Neural crest cell (in vitro differentiated cells): ENCODE results near the gene RRP8. TPM values are rescaled to one million over a fixed set of nuclear protein-coding genes. Genes with fewer than 3 reads are reported as not detected.

Source experiments
- DNase-seq: peaks from one replicate; pipeline ENCODE4 v3.0.0; 2021; ENCODE audit warnings: low read depth, mixed read lengths, low spot score
- H3K27ac Mint-ChIP-seq: one replicate; pipeline ENCODE4 v1.8.0; 2021; ENCODE audit warnings: mild to moderate bottlenecking, mixed read lengths; ENCODE audit not compliant: unreplicated experiment
- H3K27me3 Mint-ChIP-seq: 2 replicates; pipeline ENCODE4 v1.8.0; 2021; ENCODE audit warnings: low read depth, mild to moderate bottlenecking, mixed read lengths
- H3K36me3 Mint-ChIP-seq: 2 replicates; pipeline ENCODE4 v1.8.0; 2021; ENCODE audit warnings: low read depth, mild to moderate bottlenecking, mixed read lengths
- H3K4me1 Mint-ChIP-seq: 2 replicates; pipeline ENCODE4 v1.8.0; 2021; ENCODE audit warnings: mixed read lengths
- H3K4me3 Mint-ChIP-seq: one replicate; pipeline ENCODE4 v1.8.0; 2021; ENCODE audit warnings: mild to moderate bottlenecking, mixed read lengths
- H3K9me3 Mint-ChIP-seq: 2 replicates; pipeline ENCODE4 v1.8.0; 2021; ENCODE audit warnings: mixed read lengths
- total RNA-seq: library from RNA; stranded (reverse); gene quantifications from 2 replicates; pipeline ENCODE4 v1.2.1, GENCODE V29; 2021
- TF ChIP-seq, protein P1 (sequence below): fragments of 200-600 bp; sonication (generic); conservative IDR thresholded peaks from 2 replicates; pipeline ENCODE4 v1.5.0; 2021; ENCODE audit warnings: antibody characterized with exemption, mild to moderate bottlenecking

Gene RRP8
- total RNA-seq, 1 donor from 2014 or later: 22.5 TPM

DNA sequence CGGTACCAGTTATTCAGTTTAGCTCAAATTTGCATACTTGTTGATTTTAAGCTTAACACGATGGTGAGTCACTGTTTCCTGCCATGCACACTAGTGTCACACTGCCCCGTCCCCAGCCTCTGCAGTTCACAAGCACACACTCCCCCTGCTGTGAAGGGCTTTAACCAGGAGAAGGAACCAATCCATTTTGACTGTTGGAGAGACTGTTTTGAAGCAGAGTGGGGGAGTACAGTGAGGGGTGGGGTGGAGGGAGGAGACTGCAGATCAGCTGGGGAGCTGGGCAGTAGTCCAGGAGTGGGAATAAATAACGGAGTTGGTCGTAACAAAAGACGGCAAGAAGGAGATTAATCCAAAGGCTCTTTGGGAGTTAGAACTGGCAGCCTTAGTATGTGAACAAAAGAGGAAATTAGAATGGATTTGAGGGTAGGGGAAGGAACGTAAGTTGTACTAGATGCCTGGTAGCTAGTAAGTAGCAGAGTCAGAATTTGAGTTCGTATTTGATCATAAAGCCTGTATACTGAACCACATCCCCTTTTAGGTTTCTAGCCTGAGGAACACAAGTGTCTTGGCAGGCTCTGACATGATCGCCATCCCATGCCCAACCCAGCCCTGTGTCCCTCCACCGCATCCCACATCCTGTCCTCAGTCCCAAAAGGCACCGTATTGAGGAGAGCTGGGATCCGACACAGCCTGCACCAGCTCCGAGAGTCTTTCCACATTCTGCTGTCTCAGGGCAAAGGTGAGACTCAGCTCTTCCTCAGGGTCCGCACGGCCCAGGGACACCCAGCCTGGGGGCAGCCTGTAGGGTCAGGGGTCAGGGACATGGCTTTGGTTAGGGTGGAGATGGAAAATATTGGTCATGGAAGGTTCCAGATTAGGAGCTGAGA, 14.9 kb upstream of the RRP8 start:
- Mint-ChIP-seq H3K27me3 (no peaks in the 10 kb centered on the region), H3K4me3 (no peak overlapping the region), H3K36me3 (peaks cover 6% of the 10 kb centered on the region), H3K27ac (no peak overlapping the region), H3K4me1 (no peaks in the 10 kb centered on the region), H3K9me3 (no peaks in the 10 kb centered on the region)
- no peak for DNase-seq
- TF ChIP-seq, protein P1, sequence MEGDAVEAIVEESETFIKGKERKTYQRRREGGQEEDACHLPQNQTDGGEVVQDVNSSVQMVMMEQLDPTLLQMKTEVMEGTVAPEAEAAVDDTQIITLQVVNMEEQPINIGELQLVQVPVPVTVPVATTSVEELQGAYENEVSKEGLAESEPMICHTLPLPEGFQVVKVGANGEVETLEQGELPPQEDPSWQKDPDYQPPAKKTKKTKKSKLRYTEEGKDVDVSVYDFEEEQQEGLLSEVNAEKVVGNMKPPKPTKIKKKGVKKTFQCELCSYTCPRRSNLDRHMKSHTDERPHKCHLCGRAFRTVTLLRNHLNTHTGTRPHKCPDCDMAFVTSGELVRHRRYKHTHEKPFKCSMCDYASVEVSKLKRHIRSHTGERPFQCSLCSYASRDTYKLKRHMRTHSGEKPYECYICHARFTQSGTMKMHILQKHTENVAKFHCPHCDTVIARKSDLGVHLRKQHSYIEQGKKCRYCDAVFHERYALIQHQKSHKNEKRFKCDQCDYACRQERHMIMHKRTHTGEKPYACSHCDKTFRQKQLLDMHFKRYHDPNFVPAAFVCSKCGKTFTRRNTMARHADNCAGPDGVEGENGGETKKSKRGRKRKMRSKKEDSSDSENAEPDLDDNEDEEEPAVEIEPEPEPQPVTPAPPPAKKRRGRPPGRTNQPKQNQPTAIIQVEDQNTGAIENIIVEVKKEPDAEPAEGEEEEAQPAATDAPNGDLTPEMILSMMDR: no peak

DNA sequence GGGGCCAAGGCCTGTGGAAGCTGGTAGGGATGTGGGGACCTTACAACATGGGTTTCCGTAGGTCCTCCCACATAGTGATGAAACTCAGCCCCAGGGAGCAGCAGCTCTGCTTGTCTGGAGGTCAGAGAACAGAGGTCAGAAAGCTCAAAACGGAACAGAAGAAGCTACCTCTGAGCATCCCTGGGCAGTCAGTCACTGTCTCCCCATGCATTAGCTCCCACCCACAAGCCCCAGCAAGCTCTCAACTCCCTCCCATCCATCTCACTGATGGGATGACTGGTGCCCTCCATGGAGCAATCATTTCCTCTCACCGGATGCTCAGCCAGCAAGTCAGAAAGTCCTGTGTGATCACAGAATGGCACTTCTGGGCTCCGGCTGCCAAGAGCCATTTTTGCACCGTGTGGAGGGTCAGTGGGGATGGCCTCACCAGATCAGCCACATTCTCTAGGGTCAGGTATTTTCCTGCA, 13.9 kb upstream of the RRP8 start:
- no peaks in the 10 kb centered on the region for H3K4me1 Mint-ChIP-seq
- no peaks in the 10 kb centered on the region for H3K9me3 Mint-ChIP-seq
- H3K4me3 Mint-ChIP-seq: peak overlapping the region; percentile 36
- no peak overlapping the region for H3K27ac Mint-ChIP-seq
- H3K36me3 Mint-ChIP-seq: peaks cover 6% of the 10 kb centered on the region
- DNase-seq: no peak
- no peaks in the 10 kb centered on the region for H3K27me3 Mint-ChIP-seq
- TF ChIP-seq, protein P1: no peak

DNA sequence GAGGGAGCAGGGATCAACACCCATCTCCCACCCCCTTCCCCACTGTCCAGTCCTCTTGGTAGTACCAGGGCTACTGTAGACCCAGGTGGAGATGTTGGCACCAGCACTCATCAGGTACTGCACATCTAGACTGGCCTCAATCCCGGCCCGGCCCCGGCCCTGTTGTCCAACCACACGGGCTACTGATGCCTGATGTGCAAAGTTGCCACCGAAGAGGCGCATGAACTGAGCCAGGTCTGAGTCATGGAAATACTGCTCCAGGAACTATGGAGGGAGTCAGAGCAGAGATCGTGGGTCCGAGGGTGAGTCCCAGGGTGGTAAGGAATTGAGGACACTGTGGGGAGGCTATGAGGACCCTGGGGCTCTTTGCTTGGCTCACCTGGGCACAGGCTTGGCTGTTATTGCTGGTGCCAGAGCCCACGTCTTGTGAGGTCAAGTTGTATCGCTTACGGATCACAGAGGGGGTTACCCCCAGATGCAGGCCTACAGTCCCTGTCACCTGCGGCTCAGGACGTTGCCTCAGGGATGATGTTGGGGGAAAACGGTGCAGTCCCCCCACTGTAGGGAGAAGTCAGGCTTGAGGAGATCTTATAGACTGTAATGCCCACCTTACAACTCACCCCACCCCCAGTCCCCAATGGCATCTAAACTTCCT, 13.3 kb upstream of the RRP8 start:
- Mint-ChIP-seq H3K27ac (no peak overlapping the region), H3K4me3 (peak overlapping the region; percentile 36), H3K9me3 (no peaks in the 10 kb centered on the region), H3K27me3 (no peaks in the 10 kb centered on the region), H3K36me3 (peaks cover 6% of the 10 kb centered on the region), H3K4me1 (no peaks in the 10 kb centered on the region)
- TF ChIP-seq, protein P1: no peak
- no peak for DNase-seq

DNA sequence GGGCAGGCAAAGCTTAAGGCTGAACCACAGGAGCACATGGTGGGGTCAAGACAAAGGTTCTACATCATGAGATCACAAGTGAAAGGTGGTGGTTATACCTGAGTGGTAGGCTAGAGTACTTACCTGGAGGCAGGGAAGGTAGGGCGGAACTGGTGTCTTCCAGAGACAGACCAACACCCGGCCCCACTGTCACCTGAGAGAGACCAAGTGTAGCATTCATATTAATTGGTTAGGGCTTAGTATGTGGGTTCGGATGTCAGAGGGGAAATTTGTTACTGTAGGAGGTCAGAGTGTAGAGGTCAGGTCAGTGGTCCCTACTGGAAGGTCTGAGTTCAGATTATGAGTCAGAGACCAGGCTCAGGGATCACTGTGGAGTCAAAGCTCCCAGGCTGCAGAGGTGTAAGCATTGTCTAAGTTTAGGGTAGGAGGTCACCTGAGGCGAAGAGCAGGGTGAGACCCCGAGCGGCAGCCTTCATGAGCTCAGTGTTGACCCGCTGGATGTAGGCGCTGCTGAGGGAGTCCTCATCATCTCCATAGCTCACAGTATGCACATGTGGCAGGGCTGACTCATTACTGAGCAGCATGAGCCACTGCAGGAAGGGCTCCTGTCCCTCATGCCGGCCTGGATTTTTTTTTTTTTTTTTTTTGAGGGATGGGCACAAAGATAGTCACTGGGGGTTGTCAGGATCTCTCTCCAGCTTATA, 12.6 kb upstream of the RRP8 start:
- H3K4me1 Mint-ChIP-seq: peaks cover 5% of the 10 kb centered on the region
- H3K27me3 Mint-ChIP-seq: no peaks in the 10 kb centered on the region
- H3K4me3 Mint-ChIP-seq: peak overlapping the region; percentile 67
- H3K36me3 Mint-ChIP-seq: peaks cover 6% of the 10 kb centered on the region
- TF ChIP-seq, protein P1: no peak
- H3K9me3 Mint-ChIP-seq: no peaks in the 10 kb centered on the region
- no peak for DNase-seq
- no peak overlapping the region for H3K27ac Mint-ChIP-seq

DNA sequence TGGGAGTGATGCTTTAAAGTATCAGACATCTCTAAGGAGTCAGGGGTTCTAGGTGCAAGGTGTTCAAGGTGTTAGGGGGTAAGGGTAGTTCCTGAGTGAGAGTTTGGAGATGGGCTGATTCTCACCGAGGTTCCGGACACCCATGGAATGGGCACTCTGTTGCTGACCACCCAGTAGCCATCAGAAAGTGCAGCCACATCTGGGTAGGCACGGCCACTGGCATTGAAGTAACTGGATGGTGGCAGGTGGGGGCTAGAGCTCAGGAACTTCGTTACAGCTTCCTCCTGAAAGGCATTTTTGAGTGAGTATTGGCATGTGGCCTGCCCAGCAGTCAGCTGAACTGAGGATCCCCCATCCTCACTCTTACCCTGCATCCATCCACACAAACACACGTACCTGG, 11.6 kb upstream of the RRP8 start:
- H3K27me3 Mint-ChIP-seq: no peaks in the 10 kb centered on the region
- DNase-seq: no peak
- peak overlapping the region; percentile 67 for H3K4me3 Mint-ChIP-seq
- TF ChIP-seq, protein P1: no peak
- H3K9me3 Mint-ChIP-seq: no peaks in the 10 kb centered on the region
- H3K36me3 Mint-ChIP-seq: peaks cover 7% of the 10 kb centered on the region
- H3K27ac Mint-ChIP-seq: no peak overlapping the region
- peaks cover 11% of the 10 kb centered on the region for H3K4me1 Mint-ChIP-seq
